ENCODE measurements around the gene SYCE1. TPM values are rescaled to one million over a fixed set of nuclear protein-coding genes. Genes with fewer than 3 reads are reported as not detected.

The SYCE1 gene
- total and polyA plus RNA-seq, 2 donors (not counting 1 experiment from before 2014, with no cell fraction given): 0.17 to 0.30 TPM

GRCh38 chr10:133516057-133516456, 49.3 kb downstream of the SYCE1 start:
- no peak overlapping the region for H3K9ac ChIP-seq (ENCODE audit: insufficient read depth, low read length)
- H3K79me2 ChIP-seq (ENCODE audit: control insufficient read depth, insufficient read depth, low read length): no peaks in the 10 kb centered on the region
- H3K36me3 ChIP-seq (ENCODE audit: control insufficient read depth, insufficient read depth, low read length): no peaks in the 10 kb centered on the region
- TF ChIP-seq CTCF (conservative IDR thresholded peaks at IDR 0.05 in 1 of 2, IDR thresholded peaks at IDR 0.05 in 1 of 2; ENCODE audit: low read depth in 1 of 2, low read length in 2 of 2) (no peak), EZH2 (IDR thresholded peaks at IDR 0.05; ENCODE audit: low read length, missing control alignments) (no peak)
- H3K4me3 ChIP-seq (replicated peaks in 1 of 4; ENCODE audit: control extremely low read depth in 1 of 4, insufficient read depth in 1 of 4, low read depth in 3 of 4, low read length in 4 of 4): no peak overlapping the region
- H3K27ac ChIP-seq (ENCODE audit: insufficient read depth, low read length): no peak overlapping the region
- no peak overlapping the region for H3K4me2 ChIP-seq (ENCODE audit: extremely low read depth, insufficient read depth, low read length)
- no peaks in the 10 kb centered on the region for H3K9me3 ChIP-seq (ENCODE audit: control insufficient read depth, insufficient read depth, low read depth, low read length)
- no peak for DNase-seq (ENCODE audit: low read depth in 2 of 2)
- no peaks in the 10 kb centered on the region for H3K4me1 ChIP-seq (ENCODE audit: control insufficient read depth, extremely low read depth, insufficient read depth, low read length)
- H2AFZ ChIP-seq (ENCODE audit: low read length): no peak overlapping the region
- H3K27me3 ChIP-seq (ENCODE audit: control insufficient read depth, insufficient read depth, low read length): no peaks in the 10 kb centered on the region
- H4K20me1 ChIP-seq (ENCODE audit: control insufficient read depth, extremely low read depth, insufficient read depth, low read length): no peaks in the 10 kb centered on the region

- Histone ChIP-seq H3K4me2 (ENCODE audit: extremely low read depth, insufficient read depth, low read length) (no peak overlapping the region), H3K4me1 (ENCODE audit: control insufficient read depth, extremely low read depth, insufficient read depth, low read length) (no peaks in the 10 kb centered on the region), H3K9me3 (ENCODE audit: control insufficient read depth, insufficient read depth, low read depth, low read length) (no peaks in the 10 kb centered on the region), H3K27me3 (ENCODE audit: control insufficient read depth, insufficient read depth, low read length) (no peaks in the 10 kb centered on the region), H4K20me1 (ENCODE audit: control insufficient read depth, extremely low read depth, insufficient read depth, low read length) (no peaks in the 10 kb centered on the region), H2AFZ (ENCODE audit: low read length) (no peak overlapping the region), H3K9ac (ENCODE audit: insufficient read depth, low read length) (no peak overlapping the region), H3K79me2 (ENCODE audit: control insufficient read depth, insufficient read depth, low read length) (no peaks in the 10 kb centered on the region), H3K4me3 (replicated peaks in 1 of 4; ENCODE audit: control extremely low read depth in 1 of 4, insufficient read depth in 1 of 4, low read depth in 3 of 4, low read length in 4 of 4) (no peak overlapping the region), H3K27ac (ENCODE audit: insufficient read depth, low read length) (no peak overlapping the region), H3K36me3 (ENCODE audit: control insufficient read depth, insufficient read depth, low read length) (no peaks in the 10 kb centered on the region)
- DNase-seq (ENCODE audit: low read depth in 2 of 2): no peak
- TF ChIP-seq CTCF (conservative IDR thresholded peaks at IDR 0.05 in 1 of 2, IDR thresholded peaks at IDR 0.05 in 1 of 2; ENCODE audit: low read depth in 1 of 2, low read length in 2 of 2) (no peak), EZH2 (IDR thresholded peaks at IDR 0.05; ENCODE audit: low read length, missing control alignments) (no peak)
Observed at GRCh38 chr10:133515471-133515870, 49.9 kb downstream of the SYCE1 start.

- Histone ChIP-seq H3K27me3 (ENCODE audit: control insufficient read depth, insufficient read depth, low read length) (no peaks in the 10 kb centered on the region), H2AFZ (ENCODE audit: low read length) (no peak overlapping the region), H3K4me1 (ENCODE audit: control insufficient read depth, extremely low read depth, insufficient read depth, low read length) (no peaks in the 10 kb centered on the region), H3K4me2 (ENCODE audit: extremely low read depth, insufficient read depth, low read length) (no peak overlapping the region), H3K9me3 (ENCODE audit: control insufficient read depth, insufficient read depth, low read depth, low read length) (no peaks in the 10 kb centered on the region), H3K27ac (ENCODE audit: insufficient read depth, low read length) (no peak overlapping the region), H3K36me3 (ENCODE audit: control insufficient read depth, insufficient read depth, low read length) (no peaks in the 10 kb centered on the region), H4K20me1 (ENCODE audit: control insufficient read depth, extremely low read depth, insufficient read depth, low read length) (no peaks in the 10 kb centered on the region), H3K9ac (ENCODE audit: insufficient read depth, low read length) (no peak overlapping the region), H3K79me2 (ENCODE audit: control insufficient read depth, insufficient read depth, low read length) (no peaks in the 10 kb centered on the region), H3K4me3 (replicated peaks in 1 of 4; ENCODE audit: control extremely low read depth in 1 of 4, insufficient read depth in 1 of 4, low read depth in 3 of 4, low read length in 4 of 4) (no peak overlapping the region)
- DNase-seq (ENCODE audit: low read depth in 2 of 2): no peak
- no peak for TF ChIP-seq CTCF (conservative IDR thresholded peaks at IDR 0.05 in 1 of 2, IDR thresholded peaks at IDR 0.05 in 1 of 2; ENCODE audit: low read depth in 1 of 2, low read length in 2 of 2)
- TF ChIP-seq EZH2 (IDR thresholded peaks at IDR 0.05; ENCODE audit: low read length, missing control alignments): no peak
Observed at GRCh38 chr10:133511907-133512528, 53.4 kb downstream of the SYCE1 start.
